Embryonic facial prominence (tissue), 1 donor: Measurements from ENCODE around the gene MAPK12.
"Not testable (repeated sequence)": the region's sequence is repeated elsewhere in the genome, so short reads cannot be mapped to it uniquely, and the experiment has no call there.

Experiments used
- DNase-seq: peaks from one replicate; pipeline ENCODE4 v3.0.0-alpha.2; 2016; ENCODE audit errors: extremely low spot score

Gene MAPK12

GRCh38 chr22:50281957-50282356, 20.5 kb upstream of the MAPK12 start:
- no peak for DNase-seq

- DNase-seq: no peak
Measured at GRCh38 chr22:50281384-50281760, 19.9 kb upstream of the MAPK12 start.

DNA sequence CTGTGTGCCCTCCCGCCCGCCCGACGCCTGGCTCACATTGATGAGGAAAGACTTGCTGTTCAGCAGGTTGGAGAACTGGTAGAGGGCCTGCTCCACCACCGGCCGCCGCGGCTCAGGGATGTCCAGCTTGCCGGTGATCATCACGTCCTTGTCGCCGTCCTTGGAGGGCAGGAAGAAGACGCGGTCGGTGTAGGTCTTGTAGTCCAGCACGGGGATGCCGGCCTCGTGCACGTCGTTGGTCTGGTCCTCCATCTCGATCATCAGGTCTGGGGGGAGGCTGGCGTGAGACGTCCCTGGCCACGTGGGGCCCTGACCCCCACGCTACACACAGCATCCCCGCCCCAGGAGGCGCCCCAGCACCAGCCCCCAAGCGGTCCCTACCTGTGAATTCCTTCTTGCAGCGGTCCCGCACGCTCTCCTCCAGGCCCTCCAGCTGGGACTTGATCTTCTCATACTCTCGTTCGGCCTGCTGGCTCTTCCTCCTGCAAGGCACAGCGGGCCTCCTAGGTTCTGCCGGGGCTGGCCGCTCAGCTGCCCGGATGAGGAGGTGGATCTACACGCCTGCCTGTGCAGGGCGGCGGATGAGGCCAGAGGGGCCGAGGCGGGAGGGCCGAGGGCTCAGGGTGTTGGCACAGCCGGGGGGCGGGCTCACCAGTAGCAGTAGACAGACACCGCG, 19.4 kb upstream of the MAPK12 start:
- DNase-seq: no peak

DNA sequence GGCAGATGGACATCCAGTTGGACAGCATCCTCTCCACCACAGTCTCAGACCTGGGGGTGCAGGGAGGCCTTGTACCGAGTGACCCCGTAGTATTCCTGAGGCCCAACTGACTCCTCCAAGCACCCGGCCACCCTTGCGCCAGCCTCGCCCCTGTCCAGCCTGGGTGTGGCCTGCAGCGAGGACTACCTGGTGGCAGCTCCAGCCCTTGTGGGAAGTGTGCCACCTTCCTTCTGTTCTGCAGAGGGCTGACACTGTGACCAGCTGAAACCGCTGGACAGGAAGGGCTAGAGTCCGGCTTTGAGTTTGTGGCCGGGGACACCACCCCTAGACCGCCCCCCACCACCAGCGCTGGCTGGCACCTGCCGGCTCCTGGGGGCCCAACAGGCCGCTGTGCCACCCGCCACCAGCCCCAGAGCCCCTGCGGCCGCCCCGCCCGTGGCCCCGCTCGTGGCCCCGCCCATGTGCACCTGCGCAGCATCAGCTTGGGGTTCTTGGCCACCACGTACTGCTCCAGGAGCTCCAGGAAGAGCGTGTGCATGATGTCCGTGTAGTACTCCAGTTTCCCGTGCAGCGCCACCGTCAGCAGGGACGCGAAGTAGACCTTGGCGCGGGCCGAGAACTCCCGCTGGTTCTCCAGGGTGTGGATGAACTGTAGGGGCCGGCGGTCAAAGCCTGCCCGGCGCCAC, 18.7 kb upstream of the MAPK12 start:
- no peak for DNase-seq

DNA sequence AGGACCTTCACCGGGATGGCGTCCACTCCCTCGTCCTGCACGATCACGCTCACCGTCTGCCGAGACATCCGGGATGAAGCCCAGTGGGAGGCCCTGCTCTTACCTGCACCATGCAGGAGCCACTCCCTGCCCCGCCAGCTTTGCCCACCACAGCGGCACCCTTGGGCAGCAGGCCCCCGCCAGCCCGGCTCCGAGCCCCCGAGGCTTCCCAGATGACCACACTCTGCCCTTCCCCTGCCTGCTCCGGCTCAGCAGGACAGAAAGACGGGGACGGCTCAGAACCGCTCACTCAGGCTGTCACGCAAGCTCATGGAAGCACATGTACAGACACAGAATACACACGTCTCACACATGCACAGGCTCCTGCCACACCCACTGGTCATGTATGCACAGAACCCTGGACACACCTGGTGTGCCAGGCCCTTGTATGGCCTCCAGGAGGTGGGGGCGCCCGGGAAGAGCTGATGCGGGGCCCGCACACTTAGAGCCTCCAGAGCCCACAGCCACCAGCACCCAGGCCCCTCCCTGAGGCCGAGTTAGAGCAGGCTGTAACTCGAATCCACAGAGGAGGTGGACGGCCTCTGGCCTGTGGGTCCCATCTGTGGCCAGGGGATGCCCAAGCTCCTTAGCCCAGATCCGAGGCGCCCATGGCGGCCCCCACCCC, 17.6 kb upstream of the MAPK12 start:
- no peak for DNase-seq

- DNase-seq: no peak
Measured at GRCh38 chr22:50278461-50278860, 17.0 kb upstream of the MAPK12 start.

- no peak for DNase-seq
Measured at GRCh38 chr22:50277761-50278160, 16.3 kb upstream of the MAPK12 start.

DNA sequence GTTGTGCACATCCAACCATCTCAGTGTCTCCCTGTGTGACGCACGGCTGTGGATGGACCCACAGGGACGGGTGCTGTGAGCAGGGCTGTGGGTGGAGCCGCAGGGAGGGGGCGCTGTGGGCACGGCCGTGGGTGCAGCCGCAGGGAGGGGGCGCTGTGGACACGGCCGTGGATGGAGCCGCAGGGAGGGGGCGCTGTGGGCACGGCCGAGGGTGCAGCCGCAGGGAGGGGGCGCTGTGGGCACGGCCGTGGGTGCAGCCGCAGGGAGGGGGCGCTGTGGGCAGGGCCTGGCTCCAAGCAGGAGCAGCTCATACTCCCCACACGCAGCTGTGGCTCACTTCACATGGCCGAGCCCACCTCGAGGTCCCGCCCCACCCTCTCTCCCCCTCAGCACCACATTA, 14.7 kb upstream of the MAPK12 start:
- DNase-seq: no peak

DNA sequence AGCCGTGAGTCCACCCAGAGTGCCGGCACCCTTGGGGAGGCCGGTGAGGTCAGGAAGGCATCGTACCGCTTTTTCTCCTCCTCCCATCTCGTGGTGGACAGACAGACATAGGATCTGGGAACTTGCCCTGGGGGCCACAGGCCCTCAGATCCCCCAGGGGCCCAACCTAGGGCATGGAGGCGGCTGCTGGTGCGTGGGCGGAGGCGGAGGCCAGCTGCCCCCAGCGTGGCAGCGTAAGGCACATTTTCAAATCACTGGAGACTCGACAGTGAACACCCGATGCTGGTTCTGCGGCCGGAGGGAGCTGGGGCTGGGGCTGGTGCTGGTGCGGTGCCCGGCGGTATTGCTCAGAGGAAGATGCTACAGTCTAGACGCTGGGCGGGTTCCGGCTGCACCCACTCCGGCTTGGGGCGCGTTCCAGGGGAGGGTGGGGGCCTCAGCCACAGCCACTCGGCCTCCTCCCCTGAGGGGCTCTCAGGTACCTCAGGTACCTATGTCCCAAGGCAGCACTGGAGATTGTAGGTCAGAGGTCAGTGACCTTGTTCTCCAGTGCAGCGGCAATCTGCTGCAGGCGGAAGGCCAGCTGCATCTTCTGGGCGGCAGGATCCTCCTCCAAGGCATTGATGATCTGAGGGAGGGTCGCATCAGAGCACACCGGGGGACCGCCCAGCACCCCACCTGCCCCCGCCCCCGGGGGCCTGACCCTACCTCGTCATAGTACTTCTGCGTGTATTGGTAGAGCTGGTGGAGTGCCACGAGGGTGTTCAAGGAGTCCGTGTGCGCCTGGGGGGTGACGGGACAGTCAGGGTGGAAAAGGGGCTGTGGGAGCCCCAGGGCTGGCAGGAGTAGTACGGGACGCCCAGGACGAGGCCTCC, 13.9 kb upstream of the MAPK12 start:
- DNase-seq: no peak

- no peak for DNase-seq
Measured at GRCh38 chr22:50274771-50275170, 13.3 kb upstream of the MAPK12 start.

DNA sequence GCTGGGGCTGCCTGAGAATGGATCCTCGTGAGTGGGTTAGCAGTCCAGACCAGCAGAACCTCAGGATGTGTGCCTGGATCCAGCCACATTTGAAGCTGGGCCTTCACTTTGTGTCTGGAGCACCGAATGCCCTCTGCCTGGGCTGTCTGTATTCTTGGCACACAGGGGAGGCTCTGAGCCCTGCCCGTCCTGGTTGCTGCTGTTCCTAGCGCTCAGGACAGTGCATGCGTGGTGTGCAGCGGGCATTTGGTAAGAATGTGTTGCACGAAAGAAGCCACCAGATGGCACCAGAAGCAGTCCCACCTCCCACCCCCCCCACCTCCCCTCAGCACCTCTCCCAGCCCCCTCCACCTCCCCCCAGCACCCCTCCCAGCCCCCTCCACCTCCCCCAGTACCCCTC, 12.8 kb upstream of the MAPK12 start:
- no peak for DNase-seq

GRCh38 chr22:50273781-50274180, 12.3 kb upstream of the MAPK12 start:
- not testable (repeated sequence) for DNase-seq

GRCh38 chr22:50273352-50273751, 11.9 kb upstream of the MAPK12 start:
- DNase-seq: not testable (repeated sequence)

GRCh38 chr22:50272044-50272802, 10.7 kb upstream of the MAPK12 start:
- DNase-seq: no peak

DNA sequence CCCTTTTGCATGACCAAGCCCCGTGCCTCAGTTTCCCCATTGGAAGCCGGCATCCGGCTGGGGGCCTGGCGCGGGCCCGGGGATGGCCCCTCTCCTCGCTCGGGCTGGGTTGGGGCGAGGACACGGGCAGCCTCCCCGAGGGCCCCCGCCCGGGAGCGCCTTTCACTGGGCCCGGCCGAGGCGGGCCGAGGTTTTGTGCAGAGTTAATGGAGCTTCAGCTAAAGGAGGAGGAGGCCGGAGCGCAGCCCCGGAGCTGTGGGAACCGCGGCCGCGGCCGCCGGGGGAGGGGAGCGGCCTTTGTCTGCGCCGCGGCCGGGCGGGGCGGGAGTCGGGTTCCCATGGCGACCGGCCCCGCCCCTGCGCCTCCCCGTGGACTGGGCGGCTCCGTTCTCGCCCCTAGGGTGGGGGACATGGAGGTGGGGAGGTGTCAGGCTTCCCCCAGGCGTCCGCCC, 10.1 kb upstream of the MAPK12 start:
- DNase-seq: no peak

GRCh38 chr22:50270666-50271394, 9.3 kb upstream of the MAPK12 start:
- DNase-seq: no peak

DNA sequence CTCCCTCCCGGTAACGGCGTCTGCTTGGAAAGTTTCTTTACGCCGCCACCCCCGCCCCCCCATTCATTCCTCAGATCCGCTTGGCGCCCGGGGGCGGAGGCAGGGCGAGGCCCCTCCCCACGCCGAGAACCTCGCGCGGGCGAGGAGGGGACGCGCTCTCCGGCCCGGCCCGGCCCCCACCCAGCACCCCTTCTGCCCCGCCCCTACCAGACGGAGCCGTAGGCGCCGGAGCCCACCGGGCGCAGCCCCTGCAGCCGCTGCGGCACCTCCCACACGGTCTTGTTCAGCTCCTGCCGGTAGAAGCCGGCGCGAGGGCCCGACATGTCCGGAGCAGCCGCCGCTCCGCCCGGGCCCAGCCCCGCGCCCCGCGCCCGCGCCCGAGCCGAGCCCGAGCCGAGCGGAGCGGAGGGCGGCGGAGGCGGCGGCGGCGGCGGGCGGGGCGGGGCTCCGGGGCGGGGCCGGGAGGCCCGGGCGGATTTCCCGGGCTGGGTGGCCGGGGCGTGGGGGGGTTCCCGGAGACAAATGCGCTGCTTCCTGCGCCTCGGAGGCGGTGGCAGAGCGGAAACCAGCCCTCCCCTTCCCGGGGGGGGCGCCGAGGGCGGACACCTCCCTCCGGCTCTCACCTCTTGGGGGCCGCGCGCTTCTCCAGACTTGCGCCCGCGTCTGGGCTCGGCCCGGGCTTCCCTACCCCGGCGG, 8.6 kb upstream of the MAPK12 start, which contains the start of gene MAPK11:
Gene MAPK11 (minus strand): TSS at position 411 of the 696 bp plus-strand sequence. CDS start 88 bp downstream, at position 323.
- no peak for DNase-seq

DNA sequence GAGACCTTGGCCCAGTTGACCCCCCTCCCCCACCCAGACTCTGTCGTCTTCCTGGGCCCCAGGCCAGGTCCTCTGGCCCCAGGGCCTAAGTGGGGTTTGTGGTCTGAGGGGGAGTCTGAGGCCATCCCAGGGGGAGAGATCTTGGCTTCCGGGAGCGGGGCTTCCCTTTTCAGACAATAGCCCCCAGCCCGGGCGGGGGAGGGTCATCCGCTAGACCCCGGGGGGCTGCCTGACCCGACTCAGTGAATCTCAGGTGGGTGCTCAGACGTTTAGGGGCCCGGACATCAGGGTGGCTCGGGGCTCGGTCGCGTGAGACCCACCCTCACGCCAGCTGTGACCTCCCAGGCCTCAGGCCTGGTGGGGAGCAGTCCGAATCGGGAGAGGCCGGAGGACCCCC, 8.1 kb upstream of the MAPK12 start:
- DNase-seq: no peak

DNA sequence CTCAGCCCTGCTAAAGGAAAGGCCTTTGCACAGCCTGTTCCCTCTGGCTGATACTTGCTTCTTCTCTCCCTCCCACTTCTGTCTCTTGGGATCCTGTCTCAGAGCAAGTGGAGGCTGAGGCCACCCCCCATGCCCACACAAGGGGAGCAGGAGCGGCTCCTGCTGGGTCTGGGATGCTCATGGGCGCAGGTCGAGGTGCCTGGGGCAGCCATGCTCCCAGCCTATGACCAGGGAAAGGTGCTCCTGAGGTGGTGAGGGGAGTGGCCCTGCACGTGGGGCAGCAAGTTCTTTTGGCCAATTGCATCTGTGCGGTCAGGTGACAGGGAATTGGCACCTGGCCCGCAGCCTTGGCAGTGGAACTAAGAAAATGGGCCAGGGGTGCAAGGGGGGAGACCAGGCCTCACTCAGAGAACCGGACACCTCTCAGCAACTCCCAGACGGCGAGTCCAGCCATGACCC, 7.2 kb upstream of the MAPK12 start:
- DNase-seq: no peak
